Measurements from ENCODE around the gene ARHGEF11. TPM values are rescaled to one million over a fixed set of nuclear protein-coding genes. Genes with fewer than 3 reads are reported as not detected.

ARHGEF11 gene
- total RNA-seq, 1 experiment from 2014 or later, result 25.3 TPM

- no peaks in the 10 kb centered on the region for H3K27me3 ChIP-seq (replicated peaks; ENCODE audit: insufficient read depth, low read depth, low read length, poor library complexity)
- H3K4me3 ChIP-seq (ENCODE audit: low read depth, low read length, poor library complexity, severe bottlenecking), result no peak overlapping the region
- H3K9me3 ChIP-seq (ENCODE audit: low read depth, low read length, poor library complexity, severe bottlenecking), result no peaks in the 10 kb centered on the region
- BruUV-seq (replicated peaks), result no TSS peak
- H3K27ac ChIP-seq (ENCODE audit: low read depth, low read length, poor library complexity, severe bottlenecking), result no peak overlapping the region
- no peak for DNase-seq (ENCODE audit: low spot score)
- POLR2A ChIA-PET (ENCODE audit: low non-redundant PET), result no interaction called here
- CTCF ChIA-PET, result no interaction called here
- H3K36me3 ChIP-seq (ENCODE audit: insufficient read depth, low read length, poor library complexity, severe bottlenecking), result peaks cover 9% of the 10 kb centered on the region
- no peaks in the 10 kb centered on the region for H3K4me1 ChIP-seq (ENCODE audit: insufficient read depth, low read length, poor library complexity, severe bottlenecking)
- intact Hi-C loops (cut with micrococcal nuclease; ENCODE audit: unreplicated experiment), result no loop called here
- TF ChIP-seq CTCF (conservative IDR thresholded peaks at IDR 0.05; ENCODE audit: low read depth, low read length), result no peak
- no peak for TF ChIP-seq EZH2 (IDR thresholded peaks at IDR 0.05; ENCODE audit: borderline replicate concordance, low read depth, low read length, poor library complexity, severe bottlenecking)
These were observed 97.6 kb downstream of the ARHGEF11 start for GRCh38 chr1:156947818-156948525.

GRCh38 chr1:156947127-156947526, 98.4 kb downstream of the ARHGEF11 start:
- no peak for DNase-seq (ENCODE audit: low spot score)
- ChIA-PET POLR2A (ENCODE audit: low non-redundant PET) (no interaction called here), CTCF (no interaction called here)
- intact Hi-C loops (cut with micrococcal nuclease; ENCODE audit: unreplicated experiment), result no loop called here
- Histone ChIP-seq H3K4me3 (ENCODE audit: low read depth, low read length, poor library complexity, severe bottlenecking) (no peak overlapping the region), H3K36me3 (ENCODE audit: insufficient read depth, low read length, poor library complexity, severe bottlenecking) (peaks cover 9% of the 10 kb centered on the region), H3K9me3 (ENCODE audit: low read depth, low read length, poor library complexity, severe bottlenecking) (no peaks in the 10 kb centered on the region), H3K4me1 (ENCODE audit: insufficient read depth, low read length, poor library complexity, severe bottlenecking) (no peaks in the 10 kb centered on the region), H3K27ac (ENCODE audit: low read depth, low read length, poor library complexity, severe bottlenecking) (no peak overlapping the region), H3K27me3 (replicated peaks; ENCODE audit: insufficient read depth, low read depth, low read length, poor library complexity) (no peaks in the 10 kb centered on the region)
- BruUV-seq (replicated peaks), result no TSS peak
- TF ChIP-seq CTCF (conservative IDR thresholded peaks at IDR 0.05; ENCODE audit: low read depth, low read length), result no peak

- no peak for TF ChIP-seq CTCF (conservative IDR thresholded peaks at IDR 0.05; ENCODE audit: low read depth, low read length)
- no peak for TF ChIP-seq EZH2 (IDR thresholded peaks at IDR 0.05; ENCODE audit: borderline replicate concordance, low read depth, low read length, poor library complexity, severe bottlenecking)
- CTCF ChIA-PET, result no interaction called here
- no TSS peak for BruUV-seq (replicated peaks)
- no peak overlapping the region for H3K4me3 ChIP-seq (ENCODE audit: low read depth, low read length, poor library complexity, severe bottlenecking)
- POLR2A ChIA-PET (ENCODE audit: low non-redundant PET), result no interaction called here
- intact Hi-C loops (cut with micrococcal nuclease; ENCODE audit: unreplicated experiment), result no loop called here
- no peaks in the 10 kb centered on the region for H3K9me3 ChIP-seq (ENCODE audit: low read depth, low read length, poor library complexity, severe bottlenecking)
- H3K36me3 ChIP-seq (ENCODE audit: insufficient read depth, low read length, poor library complexity, severe bottlenecking), result peaks cover 9% of the 10 kb centered on the region
- DNase-seq (ENCODE audit: low spot score), result no peak
- H3K27ac ChIP-seq (ENCODE audit: low read depth, low read length, poor library complexity, severe bottlenecking), result no peak overlapping the region
- no peaks in the 10 kb centered on the region for H3K4me1 ChIP-seq (ENCODE audit: insufficient read depth, low read length, poor library complexity, severe bottlenecking)
- no peaks in the 10 kb centered on the region for H3K27me3 ChIP-seq (replicated peaks; ENCODE audit: insufficient read depth, low read depth, low read length, poor library complexity)
These were observed 99.5 kb downstream of the ARHGEF11 start for GRCh38 chr1:156945881-156946661.
